Measurements from ENCODE around the gene SNRPA. TPM values are rescaled to one million over a fixed set of nuclear protein-coding genes. Genes with fewer than 3 reads are reported as not detected.

SNRPA gene
- total RNA-seq, 1 experiment from 2014 or later = 134 TPM

GRCh38 chr19:40713939-40714338 is 37.1 kb upstream of the SNRPA start:
- Mint-ChIP-seq H3K9me3 (ENCODE audit: unreplicated experiment) (no peaks in the 10 kb centered on the region), H3K4me3 (ENCODE audit: unreplicated experiment) (peak overlapping the region; percentile 84), H3K27ac (ENCODE audit: unreplicated experiment) (no peak overlapping the region), H3K4me1 (ENCODE audit: low read depth, unreplicated experiment) (peaks cover 8% of the 10 kb centered on the region), H3K27me3 (ENCODE audit: insufficient read depth, unreplicated experiment) (no peaks in the 10 kb centered on the region), H3K36me3 (ENCODE audit: insufficient read depth, unreplicated experiment) (peaks cover 74% of the 10 kb centered on the region)
- Histone ChIP-seq H3K27me3 (replicated peaks; ENCODE audit: control insufficient read depth, insufficient read depth, low read length) (no peaks in the 10 kb centered on the region), H3K4me1 (no peaks in the 10 kb centered on the region), H3K36me3 (ENCODE audit: control insufficient read depth, insufficient read depth, low read length) (peaks cover 4% of the 10 kb centered on the region), H3K4me3 (ENCODE audit: low read depth, low read length) (no peak overlapping the region), H3K9me3 (no peaks in the 10 kb centered on the region)
- no peak for DNase-seq
- POLR2A ChIA-PET = no interaction called here
- intact Hi-C loops (cut with micrococcal nuclease; ENCODE audit: unreplicated experiment) = no loop called here
- CTCF ChIA-PET = no interaction called here
- BruUV-seq (replicated peaks) = no TSS peak
- TF ChIP-seq, protein P1, sequence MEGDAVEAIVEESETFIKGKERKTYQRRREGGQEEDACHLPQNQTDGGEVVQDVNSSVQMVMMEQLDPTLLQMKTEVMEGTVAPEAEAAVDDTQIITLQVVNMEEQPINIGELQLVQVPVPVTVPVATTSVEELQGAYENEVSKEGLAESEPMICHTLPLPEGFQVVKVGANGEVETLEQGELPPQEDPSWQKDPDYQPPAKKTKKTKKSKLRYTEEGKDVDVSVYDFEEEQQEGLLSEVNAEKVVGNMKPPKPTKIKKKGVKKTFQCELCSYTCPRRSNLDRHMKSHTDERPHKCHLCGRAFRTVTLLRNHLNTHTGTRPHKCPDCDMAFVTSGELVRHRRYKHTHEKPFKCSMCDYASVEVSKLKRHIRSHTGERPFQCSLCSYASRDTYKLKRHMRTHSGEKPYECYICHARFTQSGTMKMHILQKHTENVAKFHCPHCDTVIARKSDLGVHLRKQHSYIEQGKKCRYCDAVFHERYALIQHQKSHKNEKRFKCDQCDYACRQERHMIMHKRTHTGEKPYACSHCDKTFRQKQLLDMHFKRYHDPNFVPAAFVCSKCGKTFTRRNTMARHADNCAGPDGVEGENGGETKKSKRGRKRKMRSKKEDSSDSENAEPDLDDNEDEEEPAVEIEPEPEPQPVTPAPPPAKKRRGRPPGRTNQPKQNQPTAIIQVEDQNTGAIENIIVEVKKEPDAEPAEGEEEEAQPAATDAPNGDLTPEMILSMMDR (IDR thresholded peaks at IDR 0.05; ENCODE audit: insufficient read depth in 1 of 2, low read depth in 1 of 2, low read length in 1 of 2, severe bottlenecking in 1 of 2, unreplicated experiment in 1 of 2) = no peak

- Histone ChIP-seq H3K9me3 (no peaks in the 10 kb centered on the region), H3K4me1 (peaks cover 3% of the 10 kb centered on the region; the same call in 1 of the 2 replicates), H3K4me3 (ENCODE audit: low read depth, low read length) (peak overlapping the region; percentile 67), H3K36me3 (ENCODE audit: control insufficient read depth, insufficient read depth, low read length) (peaks cover 4% of the 10 kb centered on the region), H3K27me3 (replicated peaks; ENCODE audit: control insufficient read depth, insufficient read depth, low read length) (no peaks in the 10 kb centered on the region)
- DNase-seq = peak; percentile 94 to 97
- Mint-ChIP-seq H3K27me3 (ENCODE audit: insufficient read depth, unreplicated experiment) (no peaks in the 10 kb centered on the region), H3K4me3 (ENCODE audit: unreplicated experiment) (peak overlapping the region; percentile 84), H3K9me3 (ENCODE audit: unreplicated experiment) (no peaks in the 10 kb centered on the region), H3K4me1 (ENCODE audit: low read depth, unreplicated experiment) (peaks cover 8% of the 10 kb centered on the region), H3K27ac (ENCODE audit: unreplicated experiment) (peak overlapping the region; percentile 93), H3K36me3 (ENCODE audit: insufficient read depth, unreplicated experiment) (peaks cover 71% of the 10 kb centered on the region)
- TF ChIP-seq, protein P1 (IDR thresholded peaks at IDR 0.05; ENCODE audit: insufficient read depth in 1 of 2, low read depth in 1 of 2, low read length in 1 of 2, severe bottlenecking in 1 of 2, unreplicated experiment in 1 of 2) = no peak
- CTCF ChIA-PET = interaction anchor here (0.6 kb wide), 1 partner anchor 622 kb away, joined by 7 read pairs; no protein-coding TSS in a partner anchor
- intact Hi-C loops (cut with micrococcal nuclease; ENCODE audit: unreplicated experiment) = loop anchor here (1.0 kb wide), 1 partner anchor 24 kb away; the partner anchor contains the start of gene NUMBL
- POLR2A ChIA-PET = no interaction called here
- BruUV-seq (replicated peaks) = no TSS peak
Measured at GRCh38 chr19:40714441-40715299, 36.3 kb upstream of the SNRPA start.

- Histone ChIP-seq H3K4me3 (ENCODE audit: low read depth, low read length) (peak overlapping the region; percentile 67), H3K36me3 (ENCODE audit: control insufficient read depth, insufficient read depth, low read length) (peaks cover 3% of the 10 kb centered on the region), H3K27me3 (replicated peaks; ENCODE audit: control insufficient read depth, insufficient read depth, low read length) (no peaks in the 10 kb centered on the region), H3K4me1 (peaks cover 6% of the 10 kb centered on the region; the same call in 1 of the 2 replicates), H3K9me3 (no peaks in the 10 kb centered on the region)
- H3K4me1 Mint-ChIP-seq (ENCODE audit: low read depth, unreplicated experiment) = peaks cover 18% of the 10 kb centered on the region
- ChIA-PET POLR2A (interaction anchor here (0.5 to 2.4 kb wide), 7 partner anchors 9 to 62 kb away, joined by 3 to 33 read pairs (median 5); partner anchors contain the start of genes ACTMAP, NUMBL, RAB4B and SNRPA), CTCF (no interaction called here)
- peak overlapping the region; percentile 84 for H3K4me3 Mint-ChIP-seq (ENCODE audit: unreplicated experiment)
- TF ChIP-seq, protein P1 (IDR thresholded peaks at IDR 0.05; ENCODE audit: insufficient read depth in 1 of 2, low read depth in 1 of 2, low read length in 1 of 2, severe bottlenecking in 1 of 2, unreplicated experiment in 1 of 2) = no peak
- BruUV-seq (replicated peaks) = no TSS peak
- H3K27me3 Mint-ChIP-seq (ENCODE audit: insufficient read depth, unreplicated experiment) = no peaks in the 10 kb centered on the region
- peak overlapping the region; percentile 93 for H3K27ac Mint-ChIP-seq (ENCODE audit: unreplicated experiment)
- peaks cover 67% of the 10 kb centered on the region for H3K36me3 Mint-ChIP-seq (ENCODE audit: insufficient read depth, unreplicated experiment)
- intact Hi-C loops (cut with micrococcal nuclease; ENCODE audit: unreplicated experiment) = loop anchor here (1.0 to 2.0 kb wide), 3 partner anchors 35 to 83 kb away; partner anchors contain the start of genes EGLN2 and SNRPA
- DNase-seq = peak in 1 of 2 experiments; percentile 24
- no peaks in the 10 kb centered on the region for H3K9me3 Mint-ChIP-seq (ENCODE audit: unreplicated experiment)
Measured at GRCh38 chr19:40716031-40716481, 34.9 kb upstream of the SNRPA start.

Measured in Caco-2 (cell line).